Testis (tissue), 3 donors: ENCODE measurements around the gene ANKH. TPM values are rescaled to one million over a fixed set of nuclear protein-coding genes. Genes with fewer than 3 reads are reported as not detected.

Source experiments
- DNase-seq: peaks from one replicate; pipeline ENCODE4 v3.0.0-alpha.2; 2019
- H3K27ac ChIP-seq, 2 donors: fragments of 200-600 bp; sonication (generic); one replicate each; pipeline ENCODE4 v1.5.1; 2019
- H3K27me3 ChIP-seq: fragments of 200-600 bp; sonication (generic); one replicate; pipeline ENCODE4 v1.5.1; 2019
- H3K36me3 ChIP-seq: fragments of 200-600 bp; sonication (generic); one replicate; pipeline ENCODE4 v1.5.1; 2017; ENCODE audit warnings: low read depth; ENCODE audit errors: missing control alignments
- H3K4me1 ChIP-seq: fragments of 200-600 bp; sonication (generic); one replicate; pipeline ENCODE4 v1.5.1; 2019
- H3K4me3 ChIP-seq, 2 donors: fragments of 200-600 bp; sonication (generic); one replicate each; pipeline ENCODE4 v1.5.1; 2017 to 2019
- H3K9me3 ChIP-seq: fragments of 200-600 bp; sonication (generic); one replicate; pipeline ENCODE4 v1.5.1; 2017
- CTCF ChIP-seq, 3 experiments: fragments of 450-650 bp in 2 of 3; fragments of 200-600 bp in 1 of 3; sonication (generic) in 1 of 3; IDR thresholded peaks; one replicate each; pipeline ENCODE4 v1.5.1; 2016 to 2019; ENCODE audit warnings: antibody characterized with exemption in 3 of 3, mild to moderate bottlenecking in 2 of 3, moderate library complexity in 1 of 3
- POLR2A ChIP-seq: fragments of 450-650 bp; IDR thresholded peaks from one replicate; pipeline ENCODE4 v1.6.1; 2017; ENCODE audit warnings: antibody characterized with exemption, mild to moderate bottlenecking, moderate library complexity
- WGBS, 2 donors: methylation state at CpG; one replicate each; pipeline ENCODE4 v1.1.5; 2018; 5-methylcytosine and 5-hydroxymethylcytosine counted together
- intact Hi-C: fragments of 100-400 bp; cut with DNase I; formaldehyde crosslinking; loops from one replicate; pipeline ENCODE4 v1.15.1; 2023; ENCODE audit warnings: low total_unique reads
- polyA plus RNA-seq: library from polyadenylated mRNA; stranded (reverse); fragments of 350-450 nt; fragmentation: Illumina TruSeq; extraction: RNeasy Lipid Tissue Mini Kit (QIAGEN cat#74804); gene quantifications from one replicate; pipeline ENCODE4 v1.2.3, GENCODE V29; 2014; ENCODE audit warnings: low read depth, low replicate concordance; ENCODE audit not compliant: insufficient read depth
- total RNA-seq, 2 donors: library from RNA; depleted of rRNA; stranded (reverse); fragments of >200 nt; gene quantifications; one replicate each; pipeline ENCODE4 v1.2.3, GENCODE V29; 2016

The ANKH gene
- total and polyA plus RNA-seq, 3 donors from 2014 or later, result 14.3 to 16.2 (median 15.8) TPM

- TF ChIP-seq POLR2A (no peak), CTCF (IDR thresholded peaks at IDR 0.05) (no peak)
- Histone ChIP-seq H3K36me3 (no peaks in the 10 kb centered on the region), H3K4me3 (no peak overlapping the region), H3K27ac (no peak overlapping the region), H3K4me1 (no peaks in the 10 kb centered on the region), H3K27me3 (no peaks in the 10 kb centered on the region), H3K9me3 (no peaks in the 10 kb centered on the region)
- no peak for DNase-seq
- WGBS, 2 donors, result 79 to 96% methylated on average over 3 to 4 of the region's 4 CpGs
- intact Hi-C loops, result no loop called here
These were observed 135.6 kb downstream of the ANKH start for GRCh38 chr5:14735944-14736343.

DNA sequence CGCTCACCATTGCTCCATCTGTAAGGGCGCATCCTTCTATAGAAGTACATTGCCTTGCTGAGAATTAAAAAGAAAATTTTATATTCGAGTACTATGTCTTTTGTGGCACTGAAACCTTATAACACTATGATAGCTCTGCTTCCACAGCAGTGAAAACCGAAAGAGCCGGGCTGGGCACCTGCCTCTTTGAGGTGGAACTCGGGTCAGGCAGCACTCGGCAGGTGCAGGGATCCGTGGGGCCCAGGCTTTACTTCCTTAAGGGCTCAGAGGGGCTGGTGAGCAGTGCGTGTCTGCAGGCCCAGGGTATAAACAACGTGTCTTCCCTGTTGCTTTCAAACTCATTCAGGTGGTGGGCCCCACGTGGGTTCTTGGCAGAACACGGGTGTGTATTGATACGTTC lies 137.2 kb downstream of the ANKH start:
- Histone ChIP-seq H3K36me3 (no peaks in the 10 kb centered on the region), H3K4me1 (no peaks in the 10 kb centered on the region), H3K4me3 (no peak overlapping the region), H3K9me3 (no peaks in the 10 kb centered on the region), H3K27ac (no peak overlapping the region), H3K27me3 (no peaks in the 10 kb centered on the region)
- 70 to 77% methylated on average over 13 of the region's 13 CpGs for WGBS, 2 donors
- TF ChIP-seq POLR2A (no peak), CTCF (IDR thresholded peaks at IDR 0.05) (no peak)
- intact Hi-C loops, result loop anchor here (5.0 kb wide), 1 partner anchor 268 kb away; no protein-coding TSS in a partner anchor
- DNase-seq, result no peak

DNA sequence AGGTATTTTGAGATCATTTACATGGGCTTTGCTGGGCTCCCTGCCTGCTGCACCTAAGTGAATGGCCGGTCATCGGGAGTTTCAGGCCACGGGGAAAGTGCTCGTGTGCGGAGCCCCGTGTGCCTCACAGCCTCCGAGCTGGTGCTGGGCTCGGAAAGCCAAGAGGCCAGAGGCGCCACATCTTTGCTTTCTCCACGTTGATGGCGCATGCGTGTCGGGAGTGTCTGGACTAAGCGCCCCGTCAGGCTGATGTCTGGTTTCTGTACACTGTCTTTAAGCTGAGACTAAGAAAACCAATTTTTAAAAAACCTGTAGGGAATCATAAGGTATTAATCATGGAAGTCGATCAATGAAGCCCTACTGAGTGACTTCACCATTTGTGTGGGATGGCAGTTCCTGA lies 137.9 kb downstream of the ANKH start:
- 73 to 76% methylated on average over 16 of the region's 16 CpGs for WGBS, 2 donors
- TF ChIP-seq POLR2A, result no peak
- TF ChIP-seq CTCF (IDR thresholded peaks at IDR 0.05), result no peak
- H3K4me3 ChIP-seq, result no peak overlapping the region
- H3K27ac ChIP-seq, result no peak overlapping the region
- intact Hi-C loops, result loop anchor here (5.0 kb wide), 1 partner anchor 269 kb away; no protein-coding TSS in a partner anchor
- H3K36me3 ChIP-seq, result no peaks in the 10 kb centered on the region
- no peaks in the 10 kb centered on the region for H3K9me3 ChIP-seq
- no peak for DNase-seq
- no peaks in the 10 kb centered on the region for H3K27me3 ChIP-seq
- H3K4me1 ChIP-seq, result no peaks in the 10 kb centered on the region

- WGBS, 2 donors, result 90 to 92% methylated on average over 6 of the region's 6 CpGs
- no peaks in the 10 kb centered on the region for H3K9me3 ChIP-seq
- H3K27me3 ChIP-seq, result no peaks in the 10 kb centered on the region
- H3K36me3 ChIP-seq, result no peaks in the 10 kb centered on the region
- H3K27ac ChIP-seq, result no peak overlapping the region
- TF ChIP-seq POLR2A (no peak), CTCF (IDR thresholded peaks at IDR 0.05) (no peak)
- no peak overlapping the region for H3K4me3 ChIP-seq
- intact Hi-C loops, result loop anchor here (5.0 kb wide), 1 partner anchor 269 kb away; no protein-coding TSS in a partner anchor
- H3K4me1 ChIP-seq, result no peaks in the 10 kb centered on the region
- DNase-seq, result no peak
These were observed 138.6 kb downstream of the ANKH start for GRCh38 chr5:14732991-14733390.

- Histone ChIP-seq H3K4me3 (no peak overlapping the region), H3K27ac (no peak overlapping the region), H3K9me3 (no peaks in the 10 kb centered on the region), H3K27me3 (no peaks in the 10 kb centered on the region), H3K36me3 (no peaks in the 10 kb centered on the region), H3K4me1 (peaks cover 9% of the 10 kb centered on the region)
- intact Hi-C loops, result loop anchor here (5.0 kb wide), 1 partner anchor 271 kb away; no protein-coding TSS in a partner anchor
- WGBS, 2 donors, result 77 to 86% methylated on average over 7 to 15 of the region's 15 CpGs
- no peak for DNase-seq
- TF ChIP-seq POLR2A, result no peak
- no peak for TF ChIP-seq CTCF (IDR thresholded peaks at IDR 0.05)
These were observed 140.7 kb downstream of the ANKH start for GRCh38 chr5:14730881-14731280.
